ENCODE results near the gene CDH4. TPM values are rescaled to one million over a fixed set of nuclear protein-coding genes. Genes with fewer than 3 reads are reported as not detected.

CDH4 gene
- total RNA-seq, 1 experiment from 2014 or later, result 25.0 TPM

DNA sequence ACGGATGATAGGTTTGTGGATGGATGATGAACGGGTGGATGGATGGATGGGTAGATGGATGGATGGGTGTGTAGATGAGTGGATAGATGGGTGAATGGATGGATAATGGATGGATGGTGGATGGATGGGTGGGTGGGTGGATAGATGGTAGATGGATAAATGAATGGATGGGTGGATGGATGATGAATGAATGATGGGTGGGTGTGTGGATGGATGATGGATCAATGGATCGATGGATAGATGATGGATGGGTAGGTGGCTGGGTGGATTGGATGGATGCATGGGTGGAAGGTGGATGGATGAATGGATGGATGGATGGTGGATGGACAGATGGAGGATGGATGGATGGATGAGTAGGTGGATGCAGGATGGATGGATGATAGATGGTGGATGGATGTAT is 419.5 kb downstream of the CDH4 start:
- no TSS peak for BruUV-seq (replicated peaks)
- no peak for DNase-seq (ENCODE audit: unreplicated experiment)
- ChIA-PET CTCF (no interaction called here), POLR2A (interaction anchor here (0.7 kb wide), 1 partner anchor 8 kb away, joined by 3 read pairs; no protein-coding TSS in a partner anchor)
- no peaks in the 10 kb centered on the region for H3K36me3 Mint-ChIP-seq (ENCODE audit: insufficient read depth, unreplicated experiment)
- intact Hi-C loops (cut with micrococcal nuclease), result no loop called here
- H3K4me3 Mint-ChIP-seq (ENCODE audit: unreplicated experiment), result no peak overlapping the region
- H3K27me3 Mint-ChIP-seq (ENCODE audit: insufficient read depth, unreplicated experiment), result no peaks in the 10 kb centered on the region
- no peak overlapping the region for H3K27ac Mint-ChIP-seq (ENCODE audit: low read depth, unreplicated experiment)
- H3K9me3 Mint-ChIP-seq (ENCODE audit: unreplicated experiment), result peaks cover 16% of the 10 kb centered on the region
- TF ChIP-seq, protein P1, sequence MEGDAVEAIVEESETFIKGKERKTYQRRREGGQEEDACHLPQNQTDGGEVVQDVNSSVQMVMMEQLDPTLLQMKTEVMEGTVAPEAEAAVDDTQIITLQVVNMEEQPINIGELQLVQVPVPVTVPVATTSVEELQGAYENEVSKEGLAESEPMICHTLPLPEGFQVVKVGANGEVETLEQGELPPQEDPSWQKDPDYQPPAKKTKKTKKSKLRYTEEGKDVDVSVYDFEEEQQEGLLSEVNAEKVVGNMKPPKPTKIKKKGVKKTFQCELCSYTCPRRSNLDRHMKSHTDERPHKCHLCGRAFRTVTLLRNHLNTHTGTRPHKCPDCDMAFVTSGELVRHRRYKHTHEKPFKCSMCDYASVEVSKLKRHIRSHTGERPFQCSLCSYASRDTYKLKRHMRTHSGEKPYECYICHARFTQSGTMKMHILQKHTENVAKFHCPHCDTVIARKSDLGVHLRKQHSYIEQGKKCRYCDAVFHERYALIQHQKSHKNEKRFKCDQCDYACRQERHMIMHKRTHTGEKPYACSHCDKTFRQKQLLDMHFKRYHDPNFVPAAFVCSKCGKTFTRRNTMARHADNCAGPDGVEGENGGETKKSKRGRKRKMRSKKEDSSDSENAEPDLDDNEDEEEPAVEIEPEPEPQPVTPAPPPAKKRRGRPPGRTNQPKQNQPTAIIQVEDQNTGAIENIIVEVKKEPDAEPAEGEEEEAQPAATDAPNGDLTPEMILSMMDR (IDR thresholded peaks at IDR 0.05; ENCODE audit: unreplicated experiment), result no peak
- H3K4me1 Mint-ChIP-seq (ENCODE audit: insufficient read depth, unreplicated experiment), result no peaks in the 10 kb centered on the region

DNA sequence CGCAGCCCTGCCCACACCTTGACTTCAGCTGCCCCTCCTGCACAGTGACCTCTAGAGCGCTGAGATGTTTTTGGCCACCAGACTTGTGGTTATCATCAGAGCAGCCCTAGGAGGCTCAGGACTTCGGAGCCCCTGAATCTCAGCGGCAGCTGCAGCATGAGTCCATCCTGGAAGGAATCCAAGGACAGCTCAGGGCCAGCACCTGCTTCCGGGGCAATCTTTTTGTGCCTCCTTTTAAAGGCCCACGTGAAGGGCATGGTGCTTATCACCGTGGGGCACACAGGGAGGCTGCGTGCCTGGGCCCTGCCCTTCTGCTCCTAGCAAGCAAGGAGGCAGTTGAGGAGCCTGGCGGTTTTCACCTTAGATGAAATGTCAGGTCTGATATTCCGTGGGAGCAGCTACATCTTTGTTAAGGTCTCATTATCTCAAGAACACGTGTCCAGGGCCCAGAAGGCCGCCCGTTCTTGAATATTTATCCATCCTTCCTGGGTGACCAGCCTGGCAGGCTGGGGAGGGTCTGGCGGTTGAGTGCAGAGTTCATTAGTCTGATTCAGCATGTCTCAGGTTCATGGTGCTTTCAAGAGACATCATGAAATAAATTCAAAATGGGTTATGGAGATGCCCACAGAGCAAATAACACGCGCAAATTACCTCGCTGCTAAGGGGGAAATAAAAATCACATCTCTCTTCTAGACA is 421.2 kb downstream of the CDH4 start:
- no peaks in the 10 kb centered on the region for H3K4me1 Mint-ChIP-seq (ENCODE audit: insufficient read depth, unreplicated experiment)
- DNase-seq (ENCODE audit: unreplicated experiment), result no peak
- no peaks in the 10 kb centered on the region for H3K27me3 Mint-ChIP-seq (ENCODE audit: insufficient read depth, unreplicated experiment)
- intact Hi-C loops (cut with micrococcal nuclease), result no loop called here
- H3K36me3 Mint-ChIP-seq (ENCODE audit: insufficient read depth, unreplicated experiment), result no peaks in the 10 kb centered on the region
- ChIA-PET POLR2A (no interaction called here), CTCF (no interaction called here)
- H3K4me3 Mint-ChIP-seq (ENCODE audit: unreplicated experiment), result no peak overlapping the region
- peaks cover 16% of the 10 kb centered on the region for H3K9me3 Mint-ChIP-seq (ENCODE audit: unreplicated experiment)
- BruUV-seq (replicated peaks), result no TSS peak
- H3K27ac Mint-ChIP-seq (ENCODE audit: low read depth, unreplicated experiment), result no peak overlapping the region
- TF ChIP-seq, protein P1 (IDR thresholded peaks at IDR 0.05; ENCODE audit: unreplicated experiment), result no peak

- Mint-ChIP-seq H3K27ac (ENCODE audit: low read depth, unreplicated experiment) (no peak overlapping the region), H3K27me3 (ENCODE audit: insufficient read depth, unreplicated experiment) (no peaks in the 10 kb centered on the region), H3K4me3 (ENCODE audit: unreplicated experiment) (no peak overlapping the region), H3K4me1 (ENCODE audit: insufficient read depth, unreplicated experiment) (no peaks in the 10 kb centered on the region), H3K9me3 (ENCODE audit: unreplicated experiment) (peaks cover 16% of the 10 kb centered on the region), H3K36me3 (ENCODE audit: insufficient read depth, unreplicated experiment) (no peaks in the 10 kb centered on the region)
- POLR2A ChIA-PET, result no interaction called here
- intact Hi-C loops (cut with micrococcal nuclease), result no loop called here
- no peak for DNase-seq (ENCODE audit: unreplicated experiment)
- CTCF ChIA-PET, result no interaction called here
- TF ChIP-seq, protein P1 (IDR thresholded peaks at IDR 0.05; ENCODE audit: unreplicated experiment), result no peak
- no TSS peak for BruUV-seq (replicated peaks)
Observed at GRCh38 chr20:61674121-61674520, 422.1 kb downstream of the CDH4 start.

DNA sequence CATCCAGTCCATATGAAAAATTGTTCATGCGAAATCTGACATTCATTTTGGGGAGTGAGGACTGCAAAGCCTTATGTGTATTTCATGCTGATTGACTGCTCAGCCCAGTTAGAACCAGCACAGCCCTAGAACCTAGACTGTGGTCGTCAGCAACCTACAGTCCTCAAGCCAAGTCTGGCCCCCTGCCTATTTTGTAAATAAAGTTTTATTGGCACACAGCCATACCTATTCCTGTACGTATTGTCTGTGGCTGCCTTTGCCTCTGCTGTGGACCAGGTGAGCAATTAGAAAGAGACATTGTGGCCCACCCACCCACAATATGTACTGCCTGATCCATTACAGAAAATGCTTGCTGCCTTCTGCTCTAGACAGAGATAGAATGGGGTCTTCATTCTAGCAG is 422.6 kb downstream of the CDH4 start:
- ChIA-PET CTCF (no interaction called here), POLR2A (no interaction called here)
- Mint-ChIP-seq H3K27ac (ENCODE audit: low read depth, unreplicated experiment) (no peak overlapping the region), H3K4me1 (ENCODE audit: insufficient read depth, unreplicated experiment) (no peaks in the 10 kb centered on the region), H3K4me3 (ENCODE audit: unreplicated experiment) (no peak overlapping the region), H3K9me3 (ENCODE audit: unreplicated experiment) (peaks cover 16% of the 10 kb centered on the region), H3K36me3 (ENCODE audit: insufficient read depth, unreplicated experiment) (no peaks in the 10 kb centered on the region), H3K27me3 (ENCODE audit: insufficient read depth, unreplicated experiment) (no peaks in the 10 kb centered on the region)
- TF ChIP-seq, protein P1 (IDR thresholded peaks at IDR 0.05; ENCODE audit: unreplicated experiment), result no peak
- intact Hi-C loops (cut with micrococcal nuclease), result no loop called here
- BruUV-seq (replicated peaks), result no TSS peak
- DNase-seq (ENCODE audit: unreplicated experiment), result no peak

Measured in MCF 10A (cell line).